Immature natural killer cell (primary cell): ENCODE results near the gene GCNT2. TPM values are rescaled to one million over a fixed set of nuclear protein-coding genes. Genes with fewer than 3 reads are reported as not detected.

Source experiments
- DNase-seq, 3 donors: peaks; one replicate each; pipeline ENCODE4 v3.0.0; 2022; ENCODE audit warnings: mixed read lengths in 1 of 3
- H3K27ac Mint-ChIP-seq, 6 donors: one replicate each; pipeline ENCODE4 v1.8.0; 2020; ENCODE audit warnings: mixed read lengths in 6 of 6, mild to moderate bottlenecking in 5 of 6, inconsistent platforms in 4 of 6, moderate library complexity in 3 of 6
- H3K27me3 Mint-ChIP-seq, 3 donors: one replicate each; pipeline ENCODE4 v1.8.0; 2020 to 2021; ENCODE audit warnings: low read depth in 3 of 3, mild to moderate bottlenecking in 3 of 3, mixed read lengths in 3 of 3, moderate library complexity in 3 of 3, inconsistent platforms in 1 of 3
- H3K36me3 Mint-ChIP-seq, 3 donors: one replicate each; pipeline ENCODE4 v1.8.0; 2020; ENCODE audit warnings: mixed read lengths in 3 of 3, inconsistent platforms in 2 of 3, mild to moderate bottlenecking in 2 of 3
- H3K4me1 Mint-ChIP-seq, 2 donors: one replicate each; pipeline ENCODE4 v1.8.0; 2020; ENCODE audit warnings: inconsistent platforms in 2 of 2, mild to moderate bottlenecking in 2 of 2, mixed read lengths in 2 of 2, moderate library complexity in 1 of 2
- H3K4me3 Mint-ChIP-seq, 5 donors: one replicate each; pipeline ENCODE4 v1.8.0; 2020; ENCODE audit warnings: mild to moderate bottlenecking in 5 of 5, mixed read lengths in 5 of 5, inconsistent platforms in 3 of 5, moderate library complexity in 3 of 5
- H3K9me3 Mint-ChIP-seq, 6 donors: one replicate each; pipeline ENCODE4 v1.8.0; 2020; ENCODE audit warnings: mild to moderate bottlenecking in 6 of 6, mixed read lengths in 6 of 6, inconsistent platforms in 4 of 6, moderate library complexity in 3 of 6
- polyA plus RNA-seq, 3 donors: library from polyadenylated mRNA; unstranded; fragments of 300-500 nt; fragmentation: Illumina TruSeq; gene quantifications; one replicate each; pipeline ENCODE4 v1.2.3, GENCODE V29; 2021

GCNT2 gene
- polyA plus RNA-seq, 3 donors from 2014 or later, result 0.47 to 0.64 TPM; not detected in 1

DNA sequence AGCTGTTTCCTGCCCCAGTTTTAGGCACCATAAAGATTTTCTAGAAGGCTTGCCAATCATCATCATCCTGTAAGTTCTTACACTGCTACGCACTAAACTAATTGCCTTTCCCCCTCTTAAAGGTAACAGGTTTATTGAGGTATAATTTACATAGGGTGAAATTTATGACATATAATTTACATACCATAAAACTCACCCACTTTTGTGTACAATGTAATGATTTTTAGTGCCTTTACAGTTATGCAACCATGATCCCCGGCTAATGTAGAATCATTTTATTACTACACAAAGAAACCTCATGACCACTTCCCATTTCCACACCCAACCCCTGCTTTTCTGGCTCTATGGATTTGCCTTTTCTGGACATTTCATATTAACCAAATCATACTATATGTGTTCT, 21.1 kb downstream of the GCNT2 start:
- DNase-seq, result no peak
- Mint-ChIP-seq H3K36me3 (no peaks in the 10 kb centered on the region), H3K4me1 (no peaks in the 10 kb centered on the region), H3K27me3 (peaks cover 4 to 9% (median 7%) of the 10 kb centered on the region in 3 donors), H3K27ac (no peak overlapping the region), H3K4me3 (no peak overlapping the region), H3K9me3 (no peaks in the 10 kb centered on the region)

DNA sequence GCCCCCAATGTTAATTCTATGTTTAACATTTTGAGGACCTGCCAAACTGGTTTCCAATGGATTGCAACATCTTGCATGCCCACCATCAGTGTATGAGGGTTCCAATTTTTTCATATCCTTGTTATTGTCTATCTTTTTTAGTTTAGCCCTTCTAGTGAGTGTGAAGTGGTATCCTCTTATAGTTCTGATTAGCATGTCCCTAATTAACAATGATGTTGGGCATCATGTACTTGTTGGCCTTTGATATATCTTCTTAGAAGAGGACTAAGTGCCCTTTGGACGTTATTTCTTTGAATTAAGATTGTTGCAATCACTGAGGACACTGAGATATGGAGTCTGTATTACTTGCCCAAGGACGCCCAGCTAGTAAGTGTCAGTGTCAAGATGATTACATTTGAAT, 22.3 kb downstream of the GCNT2 start:
- H3K9me3 Mint-ChIP-seq, result no peaks in the 10 kb centered on the region
- H3K36me3 Mint-ChIP-seq, result no peaks in the 10 kb centered on the region
- no peak overlapping the region for H3K27ac Mint-ChIP-seq
- H3K4me1 Mint-ChIP-seq, result no peaks in the 10 kb centered on the region
- peaks cover 4 to 9% (median 7%) of the 10 kb centered on the region in 3 donors for H3K27me3 Mint-ChIP-seq
- DNase-seq, result no peak
- H3K4me3 Mint-ChIP-seq, result no peak overlapping the region

DNA sequence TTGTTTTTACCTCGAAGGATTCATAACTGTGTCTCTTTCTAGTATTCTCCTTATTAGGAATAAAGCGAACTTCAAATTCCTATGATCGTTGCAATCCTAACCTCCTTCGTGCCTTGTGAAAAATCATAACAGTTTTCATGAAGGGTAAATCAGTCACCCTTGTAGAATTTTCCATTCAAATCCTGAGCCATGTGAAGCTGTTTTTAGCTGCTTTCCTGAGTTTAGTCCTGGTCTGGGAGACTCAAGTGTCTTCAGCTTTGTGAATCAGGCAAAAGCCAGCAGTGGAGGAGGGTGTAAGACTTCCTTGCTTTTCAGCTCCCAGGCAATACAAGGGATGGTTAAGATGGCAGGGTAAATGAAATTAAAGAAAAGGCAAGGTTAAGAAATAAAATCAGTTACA, 24.3 kb downstream of the GCNT2 start:
- H3K27me3 Mint-ChIP-seq, result peaks cover 2 to 7% (median 2%) of the 10 kb centered on the region in 3 donors
- H3K4me1 Mint-ChIP-seq, result no peaks in the 10 kb centered on the region
- DNase-seq, result no peak
- H3K4me3 Mint-ChIP-seq, result no peak overlapping the region
- no peaks in the 10 kb centered on the region for H3K9me3 Mint-ChIP-seq
- no peak overlapping the region for H3K27ac Mint-ChIP-seq
- H3K36me3 Mint-ChIP-seq, result no peaks in the 10 kb centered on the region

DNA sequence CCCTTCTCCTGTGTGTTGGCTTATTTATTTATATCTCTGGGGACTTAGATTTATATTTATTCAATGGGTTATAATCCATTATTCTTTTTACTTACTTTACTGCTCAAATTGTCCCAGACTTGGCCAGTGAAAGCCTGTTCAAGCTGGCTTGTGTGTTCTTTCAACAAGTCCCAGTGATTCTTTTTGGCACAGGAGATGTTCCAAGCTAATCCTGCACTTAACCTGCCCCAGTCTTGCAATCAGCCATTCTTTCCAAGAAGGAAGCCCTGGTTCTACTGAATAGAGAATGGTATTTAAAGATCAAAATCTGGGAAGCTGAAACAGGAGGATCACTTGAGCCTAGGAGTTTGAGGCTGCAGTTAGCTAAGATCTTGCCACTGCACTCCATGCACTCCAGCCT, 26.7 kb downstream of the GCNT2 start:
- no peaks in the 10 kb centered on the region for H3K9me3 Mint-ChIP-seq
- no peak overlapping the region for H3K27ac Mint-ChIP-seq
- H3K27me3 Mint-ChIP-seq, result peaks cover 0 to 3% (median 0%) of the 10 kb centered on the region in 3 donors

DNA sequence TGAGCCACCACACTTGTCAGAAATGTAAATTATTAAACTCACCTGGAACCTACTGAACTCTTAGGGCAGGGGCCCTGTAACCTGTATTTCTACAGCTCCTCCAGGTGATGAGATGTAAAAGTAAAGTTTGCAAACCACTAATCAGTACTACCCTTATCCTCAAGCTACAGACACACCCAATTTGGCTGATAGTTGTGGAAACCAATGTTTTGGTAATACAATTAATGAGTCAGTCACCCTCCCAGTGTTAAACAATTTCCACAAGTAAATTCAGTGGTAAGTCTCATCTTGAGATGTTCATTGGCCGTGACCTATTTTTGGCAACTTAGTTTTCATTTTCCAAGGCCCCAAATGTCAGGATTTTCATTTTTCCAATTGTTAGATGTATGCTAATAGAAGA, 29.6 kb downstream of the GCNT2 start:
- peaks cover 0 to under 1% (median 0%) of the 10 kb centered on the region in 3 donors for H3K27me3 Mint-ChIP-seq
- DNase-seq, result no peak
- no peak overlapping the region for H3K4me3 Mint-ChIP-seq
- no peaks in the 10 kb centered on the region for H3K9me3 Mint-ChIP-seq
- no peaks in the 10 kb centered on the region for H3K36me3 Mint-ChIP-seq
- H3K4me1 Mint-ChIP-seq, result no peaks in the 10 kb centered on the region
- H3K27ac Mint-ChIP-seq, result no peak overlapping the region

More for the DNA sequence above, 26.7 kb downstream of the GCNT2 start:
- no peak overlapping the region for H3K4me3 Mint-ChIP-seq
- no peak for DNase-seq
- H3K4me1 Mint-ChIP-seq, result no peaks in the 10 kb centered on the region
- no peaks in the 10 kb centered on the region for H3K36me3 Mint-ChIP-seq

DNA sequence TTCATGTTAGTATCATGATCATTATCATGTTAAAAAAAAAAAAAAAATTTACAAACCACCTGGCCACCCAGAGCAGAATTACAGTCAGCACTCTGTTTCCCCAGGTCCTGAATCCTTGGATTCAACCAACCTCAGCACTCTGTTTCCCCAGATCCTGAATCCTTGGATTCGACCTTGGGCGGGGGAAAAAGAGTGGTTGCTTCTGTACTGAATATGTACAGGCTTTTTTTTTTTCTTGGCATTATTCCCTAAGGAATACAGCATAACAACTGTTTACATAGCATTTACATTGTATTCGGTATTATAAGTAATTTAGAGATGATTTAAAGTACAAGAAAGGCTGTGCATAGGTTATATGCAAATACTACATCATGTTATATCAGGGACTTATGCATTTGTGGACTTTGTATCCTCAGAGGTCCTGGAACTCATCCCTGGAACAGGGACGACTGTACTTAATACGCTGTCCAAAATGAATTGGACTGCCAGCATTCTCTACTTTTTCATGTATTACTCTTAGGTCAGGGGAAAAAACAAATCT, 31.2 kb downstream of the GCNT2 start:
- H3K36me3 Mint-ChIP-seq, result no peaks in the 10 kb centered on the region
- no peak for DNase-seq
- H3K4me1 Mint-ChIP-seq, result no peaks in the 10 kb centered on the region
- no peaks in the 10 kb centered on the region for H3K9me3 Mint-ChIP-seq
- no peak overlapping the region for H3K27ac Mint-ChIP-seq
- no peak overlapping the region for H3K4me3 Mint-ChIP-seq
- H3K27me3 Mint-ChIP-seq, result peaks cover 0 to 3% (median 2%) of the 10 kb centered on the region in 3 donors

DNA sequence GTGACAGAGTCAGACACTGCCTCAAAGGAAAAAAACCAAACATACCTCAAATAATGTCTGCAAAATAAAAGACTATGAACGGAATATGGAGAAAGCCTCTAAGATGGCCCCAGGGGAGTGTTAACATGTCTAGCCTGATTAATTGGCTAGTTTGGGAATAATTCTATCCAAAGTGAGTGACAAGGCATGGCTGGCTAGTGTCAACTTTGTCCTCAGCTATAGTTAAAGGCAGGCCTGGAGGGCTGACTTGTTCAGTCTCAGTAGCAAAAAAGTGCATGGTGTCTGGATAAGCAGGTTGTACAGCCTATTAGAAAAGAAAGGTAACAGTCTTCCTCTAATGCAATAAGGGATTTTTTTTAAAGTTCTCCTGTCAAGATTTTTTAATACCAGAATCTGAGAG, 32.7 kb downstream of the GCNT2 start:
- Mint-ChIP-seq H3K4me1 (no peaks in the 10 kb centered on the region), H3K27me3 (peaks cover 0 to 3% (median 2%) of the 10 kb centered on the region in 3 donors), H3K4me3 (no peak overlapping the region), H3K9me3 (no peaks in the 10 kb centered on the region), H3K36me3 (no peaks in the 10 kb centered on the region), H3K27ac (no peak overlapping the region)
- DNase-seq, result no peak

DNA sequence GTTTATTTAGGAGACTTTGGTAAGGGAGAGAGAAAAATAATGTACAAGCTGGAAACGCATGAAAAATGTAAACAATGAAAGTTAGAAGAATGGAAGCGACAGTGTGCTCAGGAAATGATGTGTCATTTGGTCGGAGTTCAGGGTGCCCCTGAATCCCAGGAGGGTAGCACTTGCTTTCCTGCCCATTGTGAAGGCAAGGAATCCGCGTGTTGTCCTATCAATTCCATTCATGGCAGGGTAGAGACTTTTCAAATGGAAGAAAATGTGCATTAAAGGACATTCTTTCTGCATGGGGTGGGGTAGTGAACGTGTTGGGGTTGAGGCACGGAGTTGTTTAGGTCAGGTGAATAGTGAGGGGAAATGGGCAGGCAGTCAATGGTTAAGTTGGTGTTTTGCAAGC, 33.7 kb downstream of the GCNT2 start:
- H3K4me3 Mint-ChIP-seq, result no peak overlapping the region
- no peaks in the 10 kb centered on the region for H3K36me3 Mint-ChIP-seq
- H3K27me3 Mint-ChIP-seq, result peaks cover 0 to 3% (median 2%) of the 10 kb centered on the region in 3 donors
- no peak overlapping the region for H3K27ac Mint-ChIP-seq
- no peaks in the 10 kb centered on the region for H3K9me3 Mint-ChIP-seq
- no peak for DNase-seq
- H3K4me1 Mint-ChIP-seq, result no peaks in the 10 kb centered on the region

DNA sequence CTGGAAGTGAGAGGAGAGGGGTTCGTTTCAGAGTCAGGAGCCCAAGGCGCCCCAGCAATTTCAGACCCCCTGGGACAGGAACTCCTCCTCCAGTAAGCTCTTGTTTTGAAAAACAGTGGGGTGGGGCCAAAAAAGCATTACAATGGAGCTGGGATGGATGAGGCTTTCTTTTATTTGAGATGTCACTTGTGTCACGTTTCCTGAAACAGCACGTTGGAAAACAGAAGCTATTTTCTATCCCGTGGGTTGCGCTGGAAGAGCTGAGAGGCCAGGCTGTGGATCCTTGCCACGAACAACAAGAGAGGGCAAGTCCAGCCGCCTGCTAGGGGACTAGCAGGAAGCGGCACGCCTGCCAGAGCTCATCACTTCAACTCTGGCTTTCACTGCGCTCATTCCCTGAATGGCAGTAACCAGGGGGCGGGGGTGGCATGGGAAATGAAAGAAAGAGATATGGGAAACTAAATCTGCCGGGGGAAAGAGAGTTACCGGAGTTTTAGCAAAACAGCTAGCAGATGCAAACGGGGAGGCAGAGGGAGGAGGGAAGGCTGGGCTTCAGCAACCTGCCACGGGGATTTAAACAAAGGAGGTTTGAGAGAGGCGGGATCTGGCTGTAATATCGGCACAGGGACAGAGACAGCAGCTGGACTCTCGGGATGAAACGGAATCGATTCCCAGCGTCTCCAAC, 34.6 kb downstream of the GCNT2 start:
- Mint-ChIP-seq H3K27me3 (peaks cover 2 to 3% (median 3%) of the 10 kb centered on the region in 3 donors), H3K4me1 (no peaks in the 10 kb centered on the region), H3K27ac (no peak overlapping the region), H3K9me3 (no peaks in the 10 kb centered on the region), H3K4me3 (no peak overlapping the region), H3K36me3 (no peaks in the 10 kb centered on the region)
- DNase-seq, result no peak

DNA sequence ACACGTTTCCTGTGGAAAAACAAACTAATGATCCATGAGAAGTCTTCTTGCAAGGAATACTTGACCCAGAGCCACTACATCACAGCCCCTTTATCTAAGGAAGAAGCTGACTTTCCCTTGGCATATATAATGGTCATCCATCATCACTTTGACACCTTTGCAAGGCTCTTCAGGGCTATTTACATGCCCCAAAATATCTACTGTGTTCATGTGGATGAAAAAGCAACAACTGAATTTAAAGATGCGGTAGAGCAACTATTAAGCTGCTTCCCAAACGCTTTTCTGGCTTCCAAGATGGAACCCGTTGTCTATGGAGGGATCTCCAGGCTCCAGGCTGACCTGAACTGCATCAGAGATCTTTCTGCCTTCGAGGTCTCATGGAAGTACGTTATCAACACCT, 35.4 kb downstream of the GCNT2 start:
- peaks cover 2 to 3% (median 3%) of the 10 kb centered on the region in 3 donors for H3K27me3 Mint-ChIP-seq
- H3K4me3 Mint-ChIP-seq, result no peak overlapping the region
- H3K36me3 Mint-ChIP-seq, result no peaks in the 10 kb centered on the region
- DNase-seq, result no peak
- H3K9me3 Mint-ChIP-seq, result no peaks in the 10 kb centered on the region
- H3K4me1 Mint-ChIP-seq, result no peaks in the 10 kb centered on the region
- no peak overlapping the region for H3K27ac Mint-ChIP-seq

DNA sequence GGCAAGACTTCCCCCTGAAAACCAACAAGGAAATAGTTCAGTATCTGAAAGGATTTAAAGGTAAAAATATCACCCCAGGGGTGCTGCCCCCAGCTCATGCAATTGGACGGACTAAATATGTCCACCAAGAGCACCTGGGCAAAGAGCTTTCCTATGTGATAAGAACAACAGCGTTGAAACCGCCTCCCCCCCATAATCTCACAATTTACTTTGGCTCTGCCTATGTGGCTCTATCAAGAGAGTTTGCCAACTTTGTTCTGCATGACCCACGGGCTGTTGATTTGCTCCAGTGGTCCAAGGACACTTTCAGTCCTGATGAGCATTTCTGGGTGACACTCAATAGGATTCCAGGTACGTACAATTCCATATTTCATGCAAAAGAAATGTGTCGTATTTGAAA, 35.8 kb downstream of the GCNT2 start:
- no peaks in the 10 kb centered on the region for H3K36me3 Mint-ChIP-seq
- H3K27me3 Mint-ChIP-seq, result peaks cover 2 to 3% (median 3%) of the 10 kb centered on the region in 3 donors
- H3K9me3 Mint-ChIP-seq, result no peaks in the 10 kb centered on the region
- no peaks in the 10 kb centered on the region for H3K4me1 Mint-ChIP-seq
- no peak overlapping the region for H3K4me3 Mint-ChIP-seq
- DNase-seq, result no peak
- H3K27ac Mint-ChIP-seq, result no peak overlapping the region

DNA sequence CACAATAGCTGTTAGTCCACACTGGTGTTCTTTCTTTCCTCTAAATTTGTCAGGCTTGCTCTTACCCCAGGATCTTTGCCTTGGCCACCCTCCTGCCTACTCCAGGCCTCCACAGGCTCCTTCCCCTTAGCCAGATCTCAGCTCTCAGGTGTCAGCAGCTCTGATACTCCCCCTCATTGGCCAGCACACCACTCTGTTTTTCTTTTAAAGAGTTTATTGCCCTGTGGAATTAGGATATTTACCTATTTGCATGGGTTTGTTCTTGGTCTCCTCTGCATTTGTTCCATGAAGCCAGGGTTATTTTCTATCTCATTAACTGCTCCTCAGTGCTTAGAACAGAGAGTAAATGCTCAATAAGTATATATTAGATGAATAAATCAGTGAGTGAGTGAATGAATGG, 36.8 kb downstream of the GCNT2 start:
- Mint-ChIP-seq H3K27me3 (peaks cover 2 to 3% (median 3%) of the 10 kb centered on the region in 3 donors), H3K27ac (no peak overlapping the region), H3K36me3 (no peaks in the 10 kb centered on the region), H3K4me3 (no peak overlapping the region), H3K4me1 (no peaks in the 10 kb centered on the region), H3K9me3 (no peaks in the 10 kb centered on the region)
- DNase-seq, result no peak

DNA sequence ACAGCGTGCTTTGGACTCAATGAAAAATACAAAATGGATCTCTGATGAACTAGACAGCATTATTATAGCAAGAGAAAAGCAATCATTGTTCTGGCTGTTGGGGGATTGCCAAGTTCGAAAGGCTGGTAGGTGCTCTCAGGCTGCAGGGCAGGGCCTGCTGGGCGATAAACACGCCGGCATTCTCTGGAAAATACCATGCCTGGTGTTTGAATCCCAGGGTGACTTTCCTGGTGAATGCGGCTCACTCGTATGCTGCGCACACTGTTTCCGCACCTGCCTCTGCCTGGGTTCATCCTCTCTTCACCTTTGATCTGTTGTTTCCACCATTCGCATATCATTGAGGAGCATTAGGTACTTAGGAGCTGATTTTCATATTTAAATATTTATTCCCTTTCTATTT, 37.4 kb downstream of the GCNT2 start:
- Mint-ChIP-seq H3K36me3 (no peaks in the 10 kb centered on the region), H3K4me1 (no peaks in the 10 kb centered on the region)
- no peak for DNase-seq

DNA sequence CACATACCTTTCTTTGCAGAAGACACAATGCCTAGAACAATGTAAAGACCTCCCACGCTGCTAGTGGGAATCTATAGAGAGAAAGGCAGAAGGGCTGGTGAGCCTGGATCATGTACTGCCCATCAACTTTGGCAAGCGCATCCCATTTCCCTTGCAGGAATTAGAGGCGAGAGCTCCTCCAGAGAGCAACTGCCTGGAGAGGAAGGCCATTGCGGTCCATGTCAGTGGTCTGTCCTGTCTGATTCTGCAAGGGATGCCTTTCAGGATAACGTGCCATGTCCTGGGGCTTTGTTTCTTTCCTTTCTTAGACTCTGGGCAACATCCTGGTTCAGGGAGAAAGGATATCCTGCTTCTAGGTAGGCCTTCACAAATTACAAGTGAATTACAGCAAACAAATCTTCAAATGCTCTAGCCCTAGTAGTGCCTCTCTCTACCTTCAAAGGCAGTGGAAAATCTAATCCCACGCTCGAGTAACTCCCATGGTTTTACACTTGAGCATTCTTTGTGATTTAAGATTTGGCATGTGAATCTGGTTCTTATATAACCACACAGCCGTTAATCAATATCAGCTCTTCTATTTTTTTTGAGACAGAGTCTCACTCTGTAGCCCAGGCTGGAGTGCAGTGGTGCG, 38.5 kb downstream of the GCNT2 start:
- Mint-ChIP-seq H3K4me1 (no peaks in the 10 kb centered on the region), H3K27me3 (peaks cover 2 to 3% (median 3%) of the 10 kb centered on the region in 3 donors), H3K27ac (no peak overlapping the region), H3K4me3 (no peak overlapping the region), H3K9me3 (no peaks in the 10 kb centered on the region), H3K36me3 (no peaks in the 10 kb centered on the region)
- no peak for DNase-seq

More for the DNA sequence above, 37.4 kb downstream of the GCNT2 start:
- Mint-ChIP-seq H3K27me3 (peaks cover 2 to 3% (median 3%) of the 10 kb centered on the region in 3 donors), H3K27ac (no peak overlapping the region), H3K9me3 (no peaks in the 10 kb centered on the region), H3K4me3 (no peak overlapping the region)
